Vagina (tissue), 2 donors: ENCODE measurements around the gene HTT-AS. TPM values are rescaled to one million over a fixed set of nuclear protein-coding genes. Genes with fewer than 3 reads are reported as not detected.

Source experiments
- DNase-seq, 2 donors: peaks; one replicate each; pipeline ENCODE4 v3.0.0-alpha.2; 2017; ENCODE audit errors: extremely low spot score in 2 of 2
- H3K27ac ChIP-seq: fragments of 200-600 bp; sonication (generic); one replicate; pipeline ENCODE4 v1.5.1; 2019
- H3K27me3 ChIP-seq: fragments of 200-600 bp; sonication (generic); one replicate; pipeline ENCODE4 v1.5.1; 2019
- H3K36me3 ChIP-seq, 2 donors: fragments of 200-600 bp; sonication (generic); one replicate each; pipeline ENCODE4 v1.5.1; 2017 to 2019
- H3K4me1 ChIP-seq: fragments of 200-600 bp; sonication (generic); one replicate; pipeline ENCODE4 v1.5.1; 2019
- H3K4me3 ChIP-seq, 2 donors: fragments of 200-600 bp; sonication (generic); 1 replicate in 1 of 2; 2 replicates in 1 of 2; pipeline ENCODE4 v1.5.1; 2016 to 2019
- H3K9me3 ChIP-seq: fragments of 200-600 bp; sonication (generic); one replicate; pipeline ENCODE4 v1.5.1; 2019
- CTCF ChIP-seq, 3 experiments: fragments of 450-650 bp in 2 of 3; fragments of 200-600 bp in 1 of 3; sonication (generic) in 1 of 3; IDR thresholded peaks; one replicate each; pipeline ENCODE4 v1.5.1; 2017 to 2019; ENCODE audit warnings: antibody characterized with exemption in 3 of 3, mild to moderate bottlenecking in 2 of 3, moderate library complexity in 2 of 3
- POLR2A ChIP-seq, 2 donors: fragments of 450-650 bp; IDR thresholded peaks; one replicate each; pipeline ENCODE4 v1.6.1; 2017; ENCODE audit warnings: antibody characterized with exemption in 2 of 2, mild to moderate bottlenecking in 2 of 2, moderate library complexity in 2 of 2
- POLR2AphosphoS5 ChIP-seq, 2 donors: sonication (generic); formaldehyde crosslinking; IDR thresholded peaks; one replicate each; pipeline ENCODE4 v1.9.0; 2017; ENCODE audit warnings: antibody characterized with exemption in 2 of 2, mild to moderate bottlenecking in 2 of 2, low read depth in 1 of 2; ENCODE audit not compliant: insufficient read depth in 1 of 2
- intact Hi-C: fragments of 100-400 bp; cut with DNase I; formaldehyde crosslinking; loops from one replicate; pipeline ENCODE4 v1.15.1; 2023
- small RNA-seq: library from RNA; depleted of rRNA; stranded (forward); fragments of <200 nt; gene quantifications from one replicate; pipeline ENCODE3, GENCODE V24; 2016
- total RNA-seq: library from RNA; depleted of rRNA; stranded (reverse); fragments of >200 nt; gene quantifications from one replicate; pipeline ENCODE4 v1.2.3, GENCODE V29; 2016

Gene HTT-AS
- total RNA-seq, 1 donor from 2014 or later, result not detected

- Histone ChIP-seq H3K27me3 (no peaks in the 10 kb centered on the region), H3K4me1 (no peaks in the 10 kb centered on the region), H3K4me3 (no peak overlapping the region), H3K36me3 (no peaks in the 10 kb centered on the region), H3K9me3 (no peaks in the 10 kb centered on the region), H3K27ac (no peak overlapping the region)
- DNase-seq, result no peak
- intact Hi-C loops, result no loop called here
- TF ChIP-seq CTCF (IDR thresholded peaks at IDR 0.05) (no peak), POLR2AphosphoS5 (IDR thresholded peaks at IDR 0.05; ENCODE audit: insufficient read depth in 1 of 2, low read depth in 1 of 2) (no peak), POLR2A (IDR thresholded peaks at IDR 0.05) (no peak)
Measured at GRCh38 chr4:3017504-3017903, 56.8 kb downstream of the HTT-AS start.

DNA sequence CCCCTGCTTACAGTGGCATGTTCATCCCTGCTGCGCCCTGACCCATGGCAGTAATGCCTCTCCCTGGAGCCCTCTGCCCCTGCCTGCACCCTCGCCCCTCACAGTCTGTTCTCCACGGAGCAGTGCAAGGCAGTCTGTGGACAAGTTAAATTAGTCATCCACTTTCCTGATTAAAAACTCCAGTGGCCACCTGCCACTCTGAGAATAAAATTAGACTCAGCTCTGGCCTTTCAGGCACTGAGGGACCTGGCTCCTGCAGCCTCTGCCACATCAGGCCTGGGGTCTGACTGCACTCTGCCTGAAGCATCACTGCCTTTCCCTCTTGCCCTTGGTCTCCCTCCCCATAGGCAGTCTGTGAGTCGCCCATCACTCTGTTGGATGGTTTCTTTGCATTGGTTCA lies 57.4 kb downstream of the HTT-AS start:
- H3K4me1 ChIP-seq, result no peaks in the 10 kb centered on the region
- intact Hi-C loops, result no loop called here
- H3K27me3 ChIP-seq, result no peaks in the 10 kb centered on the region
- no peak for DNase-seq
- TF ChIP-seq CTCF (IDR thresholded peaks at IDR 0.05), result no peak
- no peak for TF ChIP-seq POLR2AphosphoS5 (IDR thresholded peaks at IDR 0.05; ENCODE audit: insufficient read depth in 1 of 2, low read depth in 1 of 2)
- TF ChIP-seq POLR2A (IDR thresholded peaks at IDR 0.05), result no peak
- H3K9me3 ChIP-seq, result no peaks in the 10 kb centered on the region
- H3K27ac ChIP-seq, result no peak overlapping the region
- no peaks in the 10 kb centered on the region for H3K36me3 ChIP-seq
- no peak overlapping the region for H3K4me3 ChIP-seq

DNA sequence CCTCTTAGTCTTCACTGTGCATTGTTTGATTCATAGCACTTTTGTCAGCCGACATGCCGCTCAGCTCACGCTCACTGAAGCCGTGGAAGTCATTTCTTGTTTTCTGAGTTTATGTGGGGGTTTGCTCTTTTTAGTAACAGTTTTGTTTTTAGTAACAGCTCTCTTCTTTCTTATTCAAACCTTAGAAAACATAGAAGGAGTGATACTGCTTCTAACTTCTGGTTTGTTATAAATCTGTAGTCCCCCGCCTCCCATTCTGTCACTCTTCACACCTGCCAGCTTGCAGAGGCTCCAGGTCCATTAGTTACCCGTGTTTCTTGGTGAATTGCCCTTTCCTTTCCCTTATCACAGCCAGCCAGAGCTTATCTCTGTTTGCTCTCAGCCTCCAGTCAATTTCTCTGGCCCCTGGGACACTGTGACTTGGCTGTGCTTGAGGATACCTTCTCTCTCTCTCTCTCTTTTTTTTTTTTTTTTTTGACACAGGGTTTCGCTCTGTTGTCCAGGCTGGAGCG lies 60.4 kb downstream of the HTT-AS start:
- TF ChIP-seq POLR2A (IDR thresholded peaks at IDR 0.05), result no peak
- no peak for TF ChIP-seq POLR2AphosphoS5 (IDR thresholded peaks at IDR 0.05; ENCODE audit: insufficient read depth in 1 of 2, low read depth in 1 of 2)
- TF ChIP-seq CTCF (IDR thresholded peaks at IDR 0.05), result no peak
- Histone ChIP-seq H3K4me1 (peaks cover 15% of the 10 kb centered on the region), H3K27me3 (no peaks in the 10 kb centered on the region), H3K9me3 (no peaks in the 10 kb centered on the region), H3K4me3 (no peak overlapping the region), H3K27ac (no peak overlapping the region), H3K36me3 (no peaks in the 10 kb centered on the region)
- intact Hi-C loops, result no loop called here
- DNase-seq, result no peak

Small RNA genes within 50 kb of the gene (small RNA-seq; reads per million reads assigned to genes)
- gene RF02134, result not detected
- not detected for gene RF02135
- not detected for gene RNU6-204P

Other genes with a start within 250 kb of the HTT-AS start
- 228 TPM for gene ADD1, start 230.7 kb downstream of the HTT-AS start, total RNA-seq
- gene NOP14, start 111.1 kb downstream of the HTT-AS start, total RNA-seq, result 18.9 TPM
- gene GRK4, start 111.0 kb downstream of the HTT-AS start, total RNA-seq, result 2.7 TPM
- 49.8 TPM for gene HTT, start 143 bp upstream of the HTT-AS start, total RNA-seq
- 0.49 TPM for gene MSANTD1, start 174.6 kb upstream of the HTT-AS start, total RNA-seq
- gene RGS12, start 218.5 kb upstream of the HTT-AS start, total RNA-seq, result 64.8 TPM